Activated CD8-positive, alpha-beta memory T cell treated with anti-CD3 and anti-CD28 coated beads, Interleukin-2, amount 50 U/mL, for 48 hours (primary cell): ENCODE data around the gene PEF1.
"Not testable (repeated sequence)": the region's sequence is repeated elsewhere in the genome, so short reads cannot be mapped to it uniquely, and the experiment has no call there.

Experiments
- DNase-seq: peaks from one replicate; pipeline ENCODE4 v3.0.0-alpha.2; 2020

Gene PEF1

GRCh38 chr1:31605908-31606427 lies 38.7 kb downstream of the PEF1 start:
- DNase-seq = peak; percentile 54

DNA sequence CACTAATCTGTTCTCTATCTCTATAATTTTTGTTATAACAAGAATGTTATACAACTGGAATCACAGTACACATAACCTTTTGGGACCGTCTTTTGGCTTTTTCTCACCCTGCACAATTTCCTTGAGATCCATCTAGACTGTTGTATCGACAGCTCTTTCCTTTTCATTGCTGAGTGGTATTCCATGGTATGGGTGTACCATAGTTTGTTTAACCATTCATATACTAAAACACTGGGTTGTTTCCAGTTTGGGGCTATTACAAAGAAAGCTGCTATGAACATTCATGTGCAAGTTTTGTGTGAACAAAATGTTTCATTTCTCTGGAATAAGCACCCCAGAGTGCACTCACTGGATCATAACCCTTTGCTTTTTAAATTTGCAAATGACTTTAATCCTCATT lies 42.6 kb downstream of the PEF1 start:
- DNase-seq = no peak

GRCh38 chr1:31600641-31601040 lies 44.0 kb downstream of the PEF1 start:
- DNase-seq = no peak

DNA sequence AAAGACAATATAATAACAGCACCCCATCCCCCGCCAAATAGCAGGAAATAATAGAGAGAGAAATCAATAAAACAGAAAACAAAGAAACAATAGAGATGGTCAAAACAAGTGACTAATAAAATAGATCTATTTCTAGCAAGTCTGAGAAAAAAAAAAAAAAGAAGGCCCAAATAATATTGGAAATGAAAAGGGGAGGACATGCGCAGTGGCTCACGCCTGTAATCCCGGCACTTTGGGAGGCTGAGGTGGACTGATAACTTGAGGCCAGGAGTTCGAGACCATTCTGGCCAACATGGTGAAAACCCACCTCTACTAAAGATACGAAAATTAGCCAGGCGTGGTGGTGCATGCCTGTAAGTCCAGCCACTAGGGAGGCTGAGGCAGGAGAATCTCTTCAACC lies 45.7 kb downstream of the PEF1 start:
- no peak for DNase-seq

DNA sequence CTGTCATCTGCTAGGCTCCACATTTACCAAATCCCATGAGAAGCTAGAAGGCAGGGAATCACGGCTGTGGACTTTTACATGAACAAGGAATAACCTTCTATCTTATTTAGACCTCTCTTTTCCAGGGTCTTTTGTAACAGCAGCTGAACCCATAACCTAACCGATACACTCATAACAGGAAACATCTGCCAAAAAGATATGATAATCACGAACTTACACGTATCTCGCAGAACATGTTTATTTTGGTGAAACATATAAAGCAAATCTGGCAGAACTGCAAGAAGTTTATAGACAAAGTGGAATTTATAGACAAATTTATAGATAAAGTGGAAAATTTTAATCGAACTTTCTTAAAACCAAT lies 48.0 kb downstream of the PEF1 start:
- no peak for DNase-seq

GRCh38 chr1:31595836-31596736 lies 48.6 kb downstream of the PEF1 start:
- peak; percentile 28 for DNase-seq

DNA sequence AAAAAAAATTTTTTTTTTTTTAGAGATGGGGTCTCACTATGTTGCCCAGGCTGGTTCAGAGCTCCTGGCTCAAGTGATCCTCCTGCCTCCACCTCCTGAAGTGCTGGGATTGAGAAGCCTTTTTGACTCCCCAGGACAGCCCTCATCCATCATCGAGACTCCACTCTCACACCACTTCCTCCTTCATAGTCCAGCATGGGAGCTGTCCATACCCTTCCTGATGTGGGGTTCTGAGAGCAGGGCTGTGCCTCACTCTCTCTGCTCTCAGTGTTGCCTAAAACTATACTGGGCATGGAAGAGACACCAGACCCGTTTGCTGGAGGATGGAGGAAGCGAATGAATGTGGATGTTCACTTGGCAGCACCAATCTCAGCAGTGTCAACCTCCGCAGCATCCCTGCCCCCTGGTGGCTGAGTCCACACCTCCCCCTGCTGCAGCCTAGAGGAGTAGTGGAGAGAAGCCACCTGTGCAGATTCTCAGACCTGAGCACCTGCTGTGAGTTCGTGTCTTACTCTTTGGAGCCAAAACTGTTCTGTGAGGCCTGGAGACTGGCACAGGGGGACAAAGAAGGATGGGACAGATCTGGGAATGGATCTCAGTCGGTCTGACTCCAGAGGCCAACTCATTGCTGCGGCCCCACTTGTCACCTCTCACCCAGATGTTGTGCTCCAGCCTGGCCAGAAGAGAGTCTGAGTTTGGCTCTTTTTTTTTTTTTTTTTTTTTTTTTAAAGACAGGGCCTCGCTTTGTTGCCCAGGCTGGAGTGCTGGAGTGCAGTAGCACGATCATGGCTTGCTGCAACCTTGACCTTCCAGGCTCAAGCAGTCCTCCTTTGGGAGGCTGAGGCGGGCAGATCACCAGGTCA lies 50.7 kb downstream of the PEF1 start:
- DNase-seq = peak; percentile 83

DNA sequence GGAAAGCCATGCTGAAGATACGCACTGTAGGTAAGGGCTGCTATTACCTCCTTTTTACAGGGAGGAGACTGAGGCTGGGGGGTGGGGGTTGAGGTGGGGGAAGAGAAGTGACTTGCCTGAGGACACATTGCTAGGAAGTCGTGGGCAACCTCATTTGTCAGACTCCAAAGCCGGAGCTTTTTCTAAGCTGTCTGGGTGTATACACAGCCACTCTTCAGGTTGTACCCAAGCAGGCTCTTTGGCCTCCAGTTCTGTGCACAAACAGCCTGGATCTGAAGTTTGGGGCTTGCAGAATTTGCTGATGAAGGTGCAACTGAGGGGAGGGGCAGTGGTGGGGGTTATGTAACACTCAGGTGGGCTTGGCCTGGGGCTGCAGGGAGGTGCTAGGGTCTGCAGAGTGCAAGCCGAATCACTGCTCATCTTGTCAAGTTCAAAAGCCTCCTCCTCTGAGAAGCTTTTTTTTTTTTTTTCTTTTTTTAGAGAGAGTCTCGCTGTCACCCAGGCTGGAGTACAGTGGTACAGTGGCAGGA lies 51.5 kb downstream of the PEF1 start:
- no peak for DNase-seq

GRCh38 chr1:31592132-31592531 lies 52.5 kb downstream of the PEF1 start:
- no peak for DNase-seq

DNA sequence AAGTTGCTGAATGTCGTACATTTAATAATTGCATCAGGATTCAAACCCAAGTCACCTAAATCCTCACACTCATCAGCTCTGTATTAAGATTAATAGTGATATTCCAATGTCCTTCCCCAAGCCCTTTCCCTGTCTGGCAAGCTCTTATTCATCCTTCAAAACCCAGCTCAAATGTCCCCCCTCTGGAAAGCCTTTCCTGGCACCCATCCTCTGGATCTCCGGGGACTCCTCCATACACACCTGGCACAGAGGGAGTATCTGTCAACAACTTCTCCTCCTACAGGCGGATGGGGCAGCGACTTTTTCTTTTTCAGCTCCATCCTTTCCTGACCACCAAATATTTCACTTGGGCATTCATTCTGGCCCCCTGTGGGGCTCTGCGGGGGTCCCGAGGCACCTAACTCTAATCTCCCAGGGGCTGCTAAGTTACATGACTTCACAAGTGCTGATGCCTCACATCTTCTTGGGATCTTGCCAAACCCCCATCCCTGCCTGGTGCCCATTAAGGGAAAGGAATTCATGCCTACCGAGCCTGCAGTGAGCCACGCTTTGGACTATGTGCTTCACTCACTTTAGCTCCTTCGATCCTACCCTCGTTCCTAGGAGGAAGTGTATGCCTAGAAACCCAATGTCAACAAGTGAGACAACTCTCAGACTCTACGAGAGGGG lies 53.1 kb downstream of the PEF1 start:
- peak; percentile 37 for DNase-seq

- no peak for DNase-seq
Observed at GRCh38 chr1:31588751-31589515, 55.7 kb downstream of the PEF1 start.

GRCh38 chr1:31587720-31588423 lies 56.8 kb downstream of the PEF1 start:
- DNase-seq = peak; percentile 80

DNA sequence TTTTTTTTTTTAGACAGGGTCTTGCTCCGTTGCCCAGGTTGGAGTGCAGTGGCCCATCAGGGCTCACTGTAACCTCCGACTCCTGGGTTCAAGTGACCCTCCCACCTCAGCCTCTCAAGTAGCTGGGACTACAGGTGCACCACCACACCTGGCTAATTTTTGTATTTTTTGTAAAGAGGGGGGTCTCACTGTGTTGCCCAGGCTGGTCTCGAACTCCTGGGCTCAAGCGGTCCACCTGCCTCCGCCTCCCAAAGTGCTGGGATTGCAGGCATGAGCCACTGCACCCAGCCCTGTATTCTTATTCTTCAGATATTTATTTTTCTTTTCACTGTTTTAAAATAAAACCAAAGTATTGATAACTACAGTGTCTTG lies 57.4 kb downstream of the PEF1 start:
- DNase-seq = not testable (repeated sequence)

DNA sequence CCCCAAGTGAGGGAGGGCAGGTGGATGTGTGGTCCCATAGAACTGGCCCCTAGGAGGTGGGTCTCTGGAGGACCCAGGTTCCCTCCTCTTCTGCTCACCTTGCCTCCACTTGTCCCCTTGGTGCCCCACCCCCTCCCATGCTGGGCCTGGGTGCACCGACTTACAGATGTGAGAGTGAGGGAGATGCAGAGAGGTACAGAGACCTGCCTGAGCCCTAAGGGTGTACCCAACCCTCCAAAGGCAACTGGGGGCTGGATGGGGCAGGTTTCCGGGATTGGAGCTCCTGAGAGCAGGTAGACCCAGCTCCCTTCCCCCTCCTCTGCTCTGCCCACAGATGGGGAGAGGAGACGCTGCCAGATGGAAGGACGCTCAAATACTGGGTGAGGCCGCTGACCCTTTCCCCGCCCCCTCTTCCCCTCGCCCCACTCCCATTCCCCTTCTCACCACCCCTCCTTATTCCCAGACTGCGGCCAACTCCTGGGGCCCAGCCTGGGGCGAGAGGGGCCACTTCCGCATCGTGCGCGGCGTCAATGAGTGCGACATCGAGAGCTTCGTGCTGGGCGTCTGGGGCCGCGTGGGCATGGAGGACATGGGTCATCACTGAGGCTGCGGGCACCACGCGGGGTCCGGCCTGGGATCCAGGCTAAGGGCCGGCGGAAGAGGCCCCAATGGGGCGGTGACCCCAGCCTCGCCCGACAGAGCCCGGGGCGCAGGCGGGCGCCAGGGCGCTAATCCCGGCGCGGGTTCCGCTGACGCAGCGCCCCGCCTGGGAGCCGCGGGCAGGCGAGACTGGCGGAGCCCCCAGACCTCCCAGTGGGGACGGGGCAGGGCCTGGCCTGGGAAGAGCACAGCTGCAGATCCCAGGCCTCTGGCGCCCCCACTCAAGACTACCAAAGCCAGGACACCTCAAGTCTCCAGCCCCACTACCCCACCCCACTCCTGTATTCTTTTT lies 58.0 kb downstream of the PEF1 start:
- peak; percentile 42 for DNase-seq

- DNase-seq = no peak
Observed at GRCh38 chr1:31585736-31586365, 58.8 kb downstream of the PEF1 start.

GRCh38 chr1:31584869-31585735 lies 59.6 kb downstream of the PEF1 start:
- DNase-seq = peak; percentile 46

- peak; percentile 38 for DNase-seq
Observed at GRCh38 chr1:31583995-31584868, 60.4 kb downstream of the PEF1 start.
